22Rv1 (cell line): Measurements from ENCODE around the gene C1QTNF1.

Experiments used
- CTCF ChIP-seq: fragments of 450-650 bp; IDR thresholded peaks from 2 replicates; pipeline ENCODE4 v1.5.1; 2017; ENCODE audit warnings: mild to moderate bottlenecking
- ZFX ChIP-seq: fragments of 450-650 bp; IDR thresholded peaks from 2 replicates; pipeline ENCODE4 v1.6.1; 2017; ENCODE audit warnings: antibody characterized with exemption, borderline replicate concordance

- TF ChIP-seq CTCF (no peak), ZFX (no peak)
These were observed 60.6 kb downstream of the C1QTNF1 start for GRCh38 chr17:79084291-79085153.
